Activated naive CD8-positive, alpha-beta T cell (primary cell): ENCODE results near the gene ART3.
A peak's percentile ranks its signal among the peaks of the same experiment; 100 is the strongest.

ENCODE experiments used
- H3K27ac Mint-ChIP-seq: one replicate; pipeline ENCODE4 v1.8.0; 2021; ENCODE audit warnings: mixed read lengths
- H3K27me3 Mint-ChIP-seq: one replicate; pipeline ENCODE4 v1.8.0; 2021; ENCODE audit warnings: mixed read lengths
- H3K36me3 Mint-ChIP-seq: one replicate; pipeline ENCODE4 v1.8.0; 2021; ENCODE audit warnings: mixed read lengths
- H3K4me1 Mint-ChIP-seq: one replicate; pipeline ENCODE4 v1.8.0; 2021; ENCODE audit warnings: low read depth, mixed read lengths
- H3K4me3 Mint-ChIP-seq: one replicate; pipeline ENCODE4 v1.8.0; 2021; ENCODE audit warnings: mild to moderate bottlenecking, mixed read lengths
- H3K9me3 Mint-ChIP-seq: one replicate; pipeline ENCODE4 v1.8.0; 2021; ENCODE audit warnings: low read depth, mixed read lengths

ART3 gene

DNA sequence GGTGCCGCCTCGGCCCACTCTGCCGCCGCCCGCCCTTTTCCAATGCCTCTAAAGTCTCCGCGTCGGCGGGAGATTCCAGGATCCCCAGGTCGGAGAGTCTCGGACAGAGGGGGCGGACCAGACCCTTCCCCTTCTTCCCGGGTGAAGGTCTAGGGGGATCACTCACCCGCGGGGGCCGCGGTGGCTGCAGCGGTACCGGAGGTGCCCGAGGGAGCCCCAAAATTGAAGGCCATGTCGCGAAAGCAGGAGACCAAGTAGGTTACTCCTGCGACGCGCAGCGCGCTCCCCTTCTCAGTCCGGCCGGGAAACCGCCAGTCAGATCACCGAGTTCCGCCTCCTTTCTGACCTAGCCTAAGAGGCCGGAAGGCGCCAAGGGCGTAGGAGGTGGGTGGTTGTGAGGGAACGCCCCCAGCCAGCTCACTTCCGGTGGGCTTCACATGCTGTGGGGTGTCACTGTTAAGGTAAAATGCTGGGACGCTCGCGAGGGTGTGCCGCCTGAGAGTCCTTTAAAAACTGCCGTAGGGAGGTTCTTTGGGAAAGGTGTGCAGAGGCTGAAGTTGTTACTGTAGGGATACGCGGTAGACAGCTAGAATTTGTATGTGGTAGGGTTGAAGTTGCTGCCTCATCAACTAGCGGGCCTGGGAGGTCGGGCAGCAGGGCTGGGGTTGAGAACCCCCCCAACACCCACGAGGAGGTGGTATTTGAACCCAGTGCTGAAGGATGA is 73.8 kb downstream of the ART3 start, which contains the start of gene NUP54:
Gene NUP54, minus strand, starts transcription at position 256 of the 724 bp plus-strand sequence. Its CDS starts 23 bp downstream, at position 233.
- Mint-ChIP-seq H3K4me3 (peak within 1 kb of the TSS; percentile 98), H3K9me3 (no peaks in the 10 kb centered on the region), H3K27me3 (no peaks in the 10 kb centered on the region), H3K4me1 (peaks cover 41% of the 10 kb centered on the region), H3K27ac (peak within 1 kb of the TSS; percentile 95), H3K36me3 (no peaks in the 10 kb centered on the region)

DNA sequence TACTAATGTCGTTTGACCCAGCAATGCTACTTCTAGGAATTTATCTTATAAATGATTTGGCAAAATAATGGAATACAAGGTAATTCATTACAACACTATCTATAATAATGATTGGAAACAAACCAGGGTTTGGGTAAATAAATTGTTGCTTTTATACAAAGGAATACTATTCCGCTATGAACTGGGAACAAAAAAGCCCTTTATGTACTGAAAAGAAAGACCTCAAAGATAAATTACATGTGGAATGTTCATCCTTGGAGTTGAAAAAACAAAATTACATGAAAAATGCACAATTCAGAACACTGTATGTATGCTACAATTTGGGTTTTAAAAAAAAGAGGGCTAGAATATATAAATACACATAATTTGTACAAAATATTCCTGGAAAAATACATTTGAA is 78.8 kb downstream of the ART3 start:
- peaks cover 3% of the 10 kb centered on the region for H3K36me3 Mint-ChIP-seq
- H3K27me3 Mint-ChIP-seq: no peaks in the 10 kb centered on the region
- H3K9me3 Mint-ChIP-seq: peaks cover 5% of the 10 kb centered on the region
- no peak overlapping the region for H3K27ac Mint-ChIP-seq
- H3K4me3 Mint-ChIP-seq: no peak overlapping the region
- H3K4me1 Mint-ChIP-seq: peaks cover 17% of the 10 kb centered on the region

DNA sequence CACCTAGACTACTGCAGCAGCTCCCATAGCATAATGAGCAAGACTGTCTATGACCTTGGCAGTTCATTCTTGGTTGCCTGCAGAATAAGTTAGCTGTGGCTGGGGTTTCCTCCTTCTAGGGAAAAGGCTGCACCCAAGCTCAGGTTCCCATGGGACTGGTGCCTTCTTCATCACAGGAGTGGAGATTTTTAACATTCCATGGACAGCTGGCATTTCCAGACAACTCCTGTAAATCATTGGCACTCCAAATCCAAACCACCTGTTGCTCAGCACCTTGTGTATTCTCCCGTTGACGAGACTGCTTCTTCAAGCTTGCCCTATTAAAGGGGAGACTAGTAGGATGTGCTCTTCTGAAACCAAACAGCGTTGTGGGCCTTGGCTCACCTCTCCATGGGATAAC is 81.5 kb downstream of the ART3 start:
- H3K4me3 Mint-ChIP-seq: no peak overlapping the region
- H3K27ac Mint-ChIP-seq: no peak overlapping the region
- peaks cover 8% of the 10 kb centered on the region for H3K36me3 Mint-ChIP-seq
- H3K27me3 Mint-ChIP-seq: no peaks in the 10 kb centered on the region
- no peaks in the 10 kb centered on the region for H3K4me1 Mint-ChIP-seq
- H3K9me3 Mint-ChIP-seq: peaks cover 5% of the 10 kb centered on the region

DNA sequence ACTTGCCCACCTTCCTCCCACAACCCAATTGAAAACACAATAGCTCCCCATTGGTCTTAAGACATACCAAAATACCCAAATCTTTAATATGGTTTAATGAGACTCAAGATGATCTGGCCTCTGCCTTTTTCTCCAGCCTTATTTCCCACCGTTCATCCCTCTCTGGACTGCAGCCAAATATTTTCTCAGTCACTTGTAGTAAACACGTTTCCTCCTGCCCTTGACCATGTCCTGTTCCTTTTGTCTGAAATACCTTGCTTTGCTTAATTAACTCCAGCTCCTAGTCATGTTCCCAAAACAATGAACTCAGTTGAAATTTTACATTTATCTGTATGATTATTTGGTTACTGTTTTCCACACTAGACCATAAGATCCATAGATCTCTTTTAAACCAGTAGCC is 82.1 kb downstream of the ART3 start:
- H3K36me3 Mint-ChIP-seq: peaks cover 9% of the 10 kb centered on the region

DNA sequence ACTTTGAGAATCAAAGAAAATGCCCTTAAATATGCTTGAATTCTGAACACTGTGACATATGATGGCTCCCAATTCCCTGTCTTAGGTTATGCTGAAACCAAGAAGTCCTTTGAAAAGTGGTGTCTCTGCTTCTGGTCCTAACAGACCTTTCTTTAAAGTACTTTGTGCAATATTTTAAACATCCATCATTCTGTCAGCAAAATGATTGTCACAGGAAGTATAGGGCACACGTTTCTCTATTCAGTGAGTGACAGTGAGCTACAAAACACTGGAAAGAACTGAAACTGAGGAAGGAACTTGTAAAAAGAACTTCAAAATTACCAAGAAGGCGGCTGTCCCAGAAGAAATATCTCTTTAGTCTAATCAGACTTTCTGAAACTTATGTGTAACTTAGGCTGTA is 85.8 kb downstream of the ART3 start:
- Mint-ChIP-seq H3K4me3 (no peak overlapping the region), H3K9me3 (no peaks in the 10 kb centered on the region), H3K27me3 (no peaks in the 10 kb centered on the region), H3K36me3 (peaks cover 12% of the 10 kb centered on the region), H3K4me1 (no peaks in the 10 kb centered on the region), H3K27ac (no peak overlapping the region)

More for the DNA sequence above, 82.1 kb downstream of the ART3 start:
- Mint-ChIP-seq H3K27me3 (no peaks in the 10 kb centered on the region), H3K4me3 (no peak overlapping the region), H3K4me1 (no peaks in the 10 kb centered on the region), H3K27ac (no peak overlapping the region), H3K9me3 (peaks cover 5% of the 10 kb centered on the region)
